Right kidney (tissue), 9 donors: ENCODE results near the gene TAF13.

Experiments used
- DNase-seq: peaks from one replicate; pipeline ENCODE4 v3.0.0-alpha.2; 2016
- long read RNA-seq, 8 donors: transcript quantifications; one replicate each; lab custom pipeline, GENCODE V29; 2026

TAF13 gene, protein sequence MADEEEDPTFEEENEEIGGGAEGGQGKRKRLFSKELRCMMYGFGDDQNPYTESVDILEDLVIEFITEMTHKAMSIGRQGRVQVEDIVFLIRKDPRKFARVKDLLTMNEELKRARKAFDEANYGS
- long read RNA-seq, donor 1, partial matches to known transcripts, result 0 of 2 reads
- long read RNA-seq, donor 1, other reads (novel, unspliced or antisense), result 0 of 2 reads
- long read RNA-seq, donor 2, partial matches to known transcripts, result 0 of 2 reads
- long read RNA-seq, donor 2, other reads (novel, unspliced or antisense), result 0 of 2 reads
- long read RNA-seq, donor 3, partial matches to known transcripts, result 8 of 10 reads
- long read RNA-seq, donor 3, other reads (novel, unspliced or antisense), result 0 of 10 reads
- long read RNA-seq, donor 4, partial matches to known transcripts, result 0 of 2 reads
- long read RNA-seq, donor 4, other reads (novel, unspliced or antisense), result 0 of 2 reads
- long read RNA-seq, donor 5, partial matches to known transcripts, result 0 of 2 reads
- long read RNA-seq, donor 5, other reads (novel, unspliced or antisense), result 0 of 2 reads
- long read RNA-seq, donor 6, partial matches to known transcripts, result 0 of 3 reads
- long read RNA-seq, donor 6, other reads (novel, unspliced or antisense), result 0 of 3 reads
- long read RNA-seq, donor 7, partial matches to known transcripts, result 0 of 2 reads
- long read RNA-seq, donor 7, other reads (novel, unspliced or antisense), result 0 of 2 reads
- long read RNA-seq, donor 8, partial matches to known transcripts, result 0 of 4 reads
- long read RNA-seq, donor 8, other reads (novel, unspliced or antisense), result 0 of 4 reads

DNA sequence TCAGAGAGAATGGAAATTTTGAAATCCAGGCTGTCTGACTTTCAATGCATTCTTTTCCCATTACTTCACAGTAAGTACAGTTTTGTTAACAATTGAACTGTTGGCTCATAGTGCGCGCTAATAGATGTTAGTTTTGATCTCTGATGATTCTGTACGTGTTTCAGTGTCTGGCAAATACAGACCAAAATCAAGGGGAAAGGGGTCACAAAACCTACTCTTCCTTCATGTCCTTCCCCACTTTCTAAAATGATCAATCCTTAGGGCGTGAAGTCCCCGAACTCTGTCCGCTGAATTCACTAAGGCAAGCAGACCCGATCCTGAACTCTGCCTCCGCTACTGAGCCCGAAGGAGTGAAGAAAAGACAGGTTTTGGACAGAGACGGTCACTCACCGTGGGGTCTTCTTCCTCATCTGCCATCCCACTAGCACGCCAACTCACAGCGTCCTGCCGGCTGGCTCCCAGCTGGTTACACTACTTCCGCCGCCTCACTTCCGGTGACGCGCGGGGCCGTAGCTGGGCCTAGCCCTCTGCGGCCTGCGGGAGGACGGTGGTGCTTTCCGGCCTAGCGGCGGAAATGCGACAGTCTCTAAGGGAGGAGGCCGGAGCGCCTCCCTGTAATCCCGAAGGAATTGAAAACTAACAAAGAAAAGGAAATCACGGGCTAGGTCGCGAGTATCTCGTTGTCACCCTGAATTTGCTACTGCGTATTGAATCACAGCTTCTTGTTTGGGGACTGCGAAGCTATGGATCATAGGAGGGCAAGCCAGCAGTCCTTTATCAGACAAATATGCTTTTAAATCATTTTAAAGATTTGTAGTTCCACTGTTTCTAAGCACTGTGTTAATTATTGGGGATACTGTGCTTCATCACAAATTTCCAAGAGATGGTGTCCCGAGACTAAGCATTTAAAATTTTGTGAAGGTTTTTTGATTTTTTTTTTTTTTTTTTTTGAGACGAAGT lies at the start of gene TAF13:
Gene TAF13 (minus strand): TSS at position 473 of the 960 bp plus-strand sequence. CDS start 56 bp downstream, at position 417.
- DNase-seq, result peak; percentile 87

DNA sequence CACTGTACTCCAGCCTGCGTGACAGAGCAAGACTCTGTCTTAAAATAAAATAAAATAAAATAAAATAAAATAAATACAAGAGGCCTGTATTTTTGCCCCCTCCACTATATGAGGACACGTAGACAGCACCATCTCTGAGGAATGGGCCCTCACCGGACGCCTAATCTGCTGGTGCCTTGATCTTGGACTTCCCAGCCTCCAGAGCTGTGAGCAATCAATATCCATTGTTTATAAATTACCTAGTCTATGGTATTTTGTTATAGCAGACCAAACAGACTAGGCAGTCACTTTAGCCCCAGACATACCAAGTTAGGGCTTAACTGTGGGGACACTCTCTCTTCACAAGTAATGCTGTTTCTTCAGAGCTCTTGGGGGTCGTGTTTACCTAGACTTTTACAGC lies 44.6 kb upstream of the TAF13 start:
- DNase-seq, result no peak

- no peak for DNase-seq
These were observed 42.3 kb upstream of the TAF13 start for GRCh38 chr1:109118089-109118488.

DNA sequence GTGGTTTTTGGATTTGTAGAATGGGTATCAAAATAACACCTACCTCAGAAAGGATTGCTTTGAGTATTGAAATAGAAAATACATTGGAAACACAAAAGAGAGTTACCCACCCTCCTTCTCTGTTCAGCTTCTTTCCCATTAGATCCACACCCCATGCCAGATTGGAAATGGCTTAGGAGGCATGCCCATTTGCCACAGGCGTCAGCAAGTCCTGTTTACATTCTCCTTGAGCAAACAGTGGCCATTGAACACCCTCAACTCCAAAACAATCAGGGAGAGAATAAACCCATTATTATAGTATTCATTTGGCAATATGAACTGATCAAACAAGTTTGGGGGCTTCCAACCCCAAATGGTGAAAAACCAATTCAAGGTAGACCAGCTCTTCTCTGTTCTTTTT lies 40.5 kb upstream of the TAF13 start:
- no peak for DNase-seq

DNA sequence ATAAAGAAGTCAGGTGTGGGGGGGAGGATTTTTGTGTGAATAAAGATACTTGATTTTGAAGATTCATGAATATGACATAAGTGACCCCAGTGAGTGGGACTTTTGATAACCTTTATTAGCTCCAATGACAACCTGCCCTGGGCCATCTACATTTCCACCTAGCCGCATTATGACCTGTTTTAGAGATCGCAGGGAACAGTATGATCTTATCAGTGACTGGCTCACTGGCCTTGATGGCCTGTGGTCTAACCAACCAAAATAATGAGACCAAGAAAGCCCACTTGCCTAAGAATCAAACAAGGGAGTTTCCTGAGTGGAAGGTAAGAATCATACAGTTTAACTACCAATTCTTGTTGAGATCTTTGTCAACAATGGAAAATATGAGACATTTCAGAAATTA lies 39.9 kb upstream of the TAF13 start:
- no peak for DNase-seq

- DNase-seq, result no peak
These were observed 38.5 kb upstream of the TAF13 start for GRCh38 chr1:109114342-109114674.

DNA sequence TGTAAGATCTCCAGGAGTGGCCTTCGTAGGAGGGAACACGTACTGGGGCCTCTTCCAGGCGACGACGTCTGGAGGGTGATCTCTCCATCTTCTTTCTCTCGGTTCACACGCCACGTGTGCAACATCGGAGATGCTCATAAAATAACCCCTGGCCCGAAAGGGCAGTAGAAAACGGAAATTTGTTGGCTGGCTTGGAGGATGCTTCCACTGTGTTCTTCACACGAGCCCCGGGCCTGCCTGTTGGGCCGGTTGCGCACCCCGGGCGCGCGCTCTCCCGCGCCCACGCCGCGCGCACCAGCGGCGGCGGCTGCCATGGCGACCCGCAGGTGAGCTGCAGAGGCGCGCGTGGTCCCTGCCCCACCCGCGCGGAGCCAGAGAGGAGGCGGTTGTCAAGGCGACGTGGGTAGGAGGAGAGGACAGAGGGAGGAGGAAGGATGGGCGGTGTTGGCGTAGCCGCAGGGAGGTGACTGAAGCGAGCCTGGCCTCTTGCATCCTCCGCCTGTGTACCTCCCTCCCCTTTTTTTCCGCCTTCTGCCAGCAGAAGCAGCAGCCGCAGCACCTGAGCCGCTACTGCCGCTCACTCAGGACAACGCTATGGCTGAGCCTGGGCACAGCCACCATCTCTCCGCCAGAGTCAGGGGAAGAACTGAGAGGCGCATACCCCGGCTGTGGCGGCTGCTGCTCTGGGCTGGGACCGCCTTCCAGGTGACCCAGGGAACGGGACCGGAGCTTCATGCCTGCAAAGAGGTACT lies 38.0 kb upstream of the TAF13 start, which contains the start of gene ELAPOR1:
Gene ELAPOR1 (plus strand): TSS at position 526 of the 752 bp plus-strand sequence. CDS start 69 bp downstream, at position 595.
- DNase-seq, result peak; percentile 77

DNA sequence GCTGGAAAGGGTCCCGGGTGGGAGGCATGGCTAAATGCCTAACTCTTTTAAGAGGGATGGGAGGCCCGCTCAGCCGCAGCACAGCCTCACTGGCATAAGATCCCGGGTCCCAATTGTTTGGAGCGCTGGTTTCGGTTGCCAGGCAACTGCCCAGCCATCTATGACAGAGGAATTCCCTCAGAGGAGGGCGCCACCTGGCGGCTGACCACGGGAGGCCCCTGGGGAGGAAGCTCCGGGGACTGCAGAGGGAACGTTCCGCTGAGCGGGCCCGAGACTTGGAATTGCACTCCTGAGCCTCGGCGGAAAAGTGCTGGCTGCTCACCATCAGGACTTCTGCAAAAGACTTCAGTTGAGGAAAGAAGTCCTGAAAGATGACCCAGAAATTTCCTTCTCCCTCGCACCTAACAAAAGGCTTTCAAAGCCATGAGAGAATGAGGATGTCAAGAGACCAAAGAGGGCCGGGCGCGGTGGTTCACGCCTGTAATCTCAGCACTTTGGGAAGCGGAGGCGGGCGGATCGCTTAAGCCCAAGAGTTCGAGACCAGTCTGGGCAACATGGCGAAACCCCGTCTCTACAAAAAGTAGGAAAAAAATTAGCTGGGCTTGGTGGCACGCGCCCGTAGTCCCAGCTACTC lies 37.0 kb upstream of the TAF13 start:
- DNase-seq, result peak; percentile 81

DNA sequence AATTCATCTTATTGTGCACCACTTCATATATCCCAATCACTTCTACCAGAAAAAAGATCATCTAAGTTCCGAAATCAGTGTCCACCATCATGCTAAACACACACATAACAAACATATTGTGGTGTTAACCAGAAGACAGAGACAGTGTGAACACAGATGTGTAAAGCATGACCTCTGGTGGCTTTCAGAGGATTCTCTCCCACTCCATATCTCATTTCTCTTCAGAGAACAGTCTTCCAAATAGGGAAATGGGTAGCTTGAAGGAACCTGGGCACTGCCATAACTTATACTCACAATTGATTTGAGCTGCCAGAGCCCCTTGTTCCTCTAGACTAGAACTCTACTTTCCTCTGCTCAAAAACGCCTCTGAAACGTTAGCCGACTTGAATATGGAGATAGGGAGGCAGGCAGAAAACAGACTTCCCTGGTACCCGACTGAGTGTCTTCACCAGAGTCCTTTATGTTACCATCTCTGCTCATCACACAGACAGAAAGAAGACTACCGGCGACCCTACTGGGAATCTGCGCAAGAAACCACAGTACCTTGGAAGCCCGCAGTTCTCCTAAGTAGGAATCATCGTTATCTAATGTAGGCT lies 36.4 kb upstream of the TAF13 start:
- peak; percentile 4 for DNase-seq

GRCh38 chr1:109111386-109112055 lies 35.7 kb upstream of the TAF13 start:
- DNase-seq, result no peak

GRCh38 chr1:109109906-109110305 lies 34.1 kb upstream of the TAF13 start:
- DNase-seq, result no peak

GRCh38 chr1:109107785-109108184 lies 32.0 kb upstream of the TAF13 start:
- no peak for DNase-seq

GRCh38 chr1:109105881-109106280 lies 30.1 kb upstream of the TAF13 start:
- no peak for DNase-seq

DNA sequence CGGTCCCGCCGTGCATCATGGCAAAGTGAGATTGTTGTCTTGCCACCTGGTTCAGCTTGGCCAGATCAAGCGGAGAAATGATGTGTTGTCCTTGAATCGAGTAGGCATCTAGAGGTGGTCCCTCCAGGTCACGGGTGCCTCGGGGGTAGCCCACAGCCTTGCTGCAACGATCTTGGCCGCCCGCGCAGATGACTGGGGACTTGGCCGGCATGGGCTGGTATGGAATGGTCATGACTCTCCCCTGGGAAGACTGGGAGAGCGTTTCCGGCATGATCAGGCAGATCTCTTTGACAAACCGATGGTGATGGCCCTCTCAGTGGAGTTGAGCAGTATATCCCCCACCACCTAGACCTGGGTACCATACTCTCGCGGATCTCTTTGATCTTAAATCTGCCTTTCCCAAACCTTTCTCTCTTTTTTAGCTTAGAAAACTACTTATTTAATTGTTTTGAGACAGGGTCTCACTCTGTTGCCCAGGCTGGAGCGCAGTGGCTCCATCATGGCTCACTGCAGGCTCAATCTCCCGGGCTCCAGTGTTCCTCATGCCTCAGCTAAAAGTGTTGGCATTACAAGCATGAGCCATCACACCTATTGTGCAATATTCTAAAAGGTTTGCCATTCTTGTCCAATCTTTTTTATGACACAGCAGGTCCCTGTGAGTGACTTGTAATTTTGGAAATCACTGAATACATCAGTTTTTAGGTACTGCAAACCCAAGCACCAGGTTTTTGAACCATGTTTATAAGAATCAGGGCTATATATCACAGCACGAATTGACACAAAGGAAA lies 28.8 kb upstream of the TAF13 start:
- DNase-seq, result no peak

DNA sequence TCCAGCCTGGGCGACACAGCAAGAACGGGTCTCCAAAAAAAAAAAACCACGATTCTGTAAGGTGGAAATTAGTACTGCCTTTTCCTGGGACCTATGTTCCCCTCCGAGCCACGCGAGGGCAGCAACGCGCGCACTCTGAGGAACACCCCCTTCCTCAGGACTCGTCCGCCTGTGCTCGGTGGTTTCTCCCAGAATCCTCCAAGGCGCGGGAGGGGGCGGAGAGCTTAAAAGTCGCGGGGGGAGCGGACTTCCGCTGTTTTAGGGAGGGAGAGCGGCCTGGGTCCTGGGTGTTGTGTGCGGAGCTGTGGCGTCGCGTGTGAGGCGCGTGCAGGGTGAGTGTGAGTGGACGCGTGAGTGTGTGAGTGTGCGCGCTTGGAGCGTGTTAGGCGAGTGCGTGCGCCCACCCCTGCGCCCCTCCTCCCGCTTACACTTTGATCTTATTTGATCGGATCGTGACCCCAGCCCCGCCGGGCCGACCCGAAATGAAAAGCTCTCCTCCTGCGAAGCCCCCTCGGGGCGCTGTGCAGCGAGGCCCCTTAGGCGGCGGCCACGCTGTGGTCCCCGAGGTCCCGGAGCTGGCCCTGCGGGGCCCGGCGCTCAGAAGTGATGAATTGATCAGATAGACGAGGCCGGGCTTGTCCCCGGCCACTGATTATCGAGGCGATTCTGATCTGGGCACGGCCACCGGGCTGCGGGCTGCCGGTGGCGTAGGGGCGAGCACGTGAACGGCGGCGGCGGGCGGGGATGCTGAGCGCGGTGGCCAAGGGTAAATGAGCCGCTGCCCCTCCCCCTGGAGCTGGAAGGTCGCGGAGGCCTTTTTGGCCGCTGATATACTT lies 24.4 kb upstream of the TAF13 start:
- DNase-seq, result peak; percentile 93

GRCh38 chr1:109096120-109096519 lies 20.3 kb upstream of the TAF13 start:
- DNase-seq, result no peak

GRCh38 chr1:109095631-109096030 lies 19.8 kb upstream of the TAF13 start:
- no peak for DNase-seq

- no peak for DNase-seq
These were observed 19.1 kb upstream of the TAF13 start for GRCh38 chr1:109094871-109095270.
